ENCODE results near the gene MMRN2. TPM values are rescaled to one million over a fixed set of nuclear protein-coding genes. Genes with fewer than 3 reads are reported as not detected.

The MMRN2 gene
- total RNA-seq, 1 experiment from 2014 or later, result 8.3 TPM

DNA sequence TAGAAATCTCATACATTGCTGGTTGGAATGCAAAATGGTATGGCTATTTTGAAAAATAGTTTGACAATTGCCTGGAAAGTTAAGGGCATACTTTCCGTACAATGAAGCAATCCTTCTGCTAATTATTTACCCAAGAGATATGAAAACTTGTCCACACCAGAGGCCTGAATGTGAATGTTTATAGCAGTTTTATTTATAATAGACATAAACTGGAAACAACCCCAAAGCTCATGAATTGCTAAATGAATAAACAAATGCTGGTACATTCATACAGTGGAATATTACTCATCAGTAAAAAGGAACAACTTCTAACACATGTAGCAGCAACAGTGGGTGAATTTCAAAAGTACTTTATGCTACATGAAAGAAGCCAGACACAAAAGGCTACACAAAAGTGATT lies 42.7 kb downstream of the MMRN2 start:
- RAD21 ChIA-PET (ENCODE audit: low non-redundant PET in 1 of 2, low total read pairs in 2 of 2, uncharacterized antibody in 2 of 2, unreplicated experiment in 2 of 2), result no interaction called here
- ATAC-seq, result no peak
- H3K9ac ChIP-seq (ENCODE audit: low read length), result no peak overlapping the region
- TF ChIP-seq EZH2phosphoT487 (IDR thresholded peaks at IDR 0.05; ENCODE audit: borderline replicate concordance) (no peak), ELF1 (IDR thresholded peaks at IDR 0.05; ENCODE audit: borderline replicate concordance, low read depth) (no peak), FOSL1 (IDR thresholded peaks at IDR 0.05; ENCODE audit: low read depth) (no peak), EZH2 (IDR thresholded peaks at IDR 0.05) (no peak), POLR2A (IDR thresholded peaks at IDR 0.05; ENCODE audit: borderline replicate concordance, extremely low read depth, insufficient read depth, insufficient read length) (no peak), JUND (IDR thresholded peaks at IDR 0.05) (no peak)
- TF ChIP-seq, protein P1, sequence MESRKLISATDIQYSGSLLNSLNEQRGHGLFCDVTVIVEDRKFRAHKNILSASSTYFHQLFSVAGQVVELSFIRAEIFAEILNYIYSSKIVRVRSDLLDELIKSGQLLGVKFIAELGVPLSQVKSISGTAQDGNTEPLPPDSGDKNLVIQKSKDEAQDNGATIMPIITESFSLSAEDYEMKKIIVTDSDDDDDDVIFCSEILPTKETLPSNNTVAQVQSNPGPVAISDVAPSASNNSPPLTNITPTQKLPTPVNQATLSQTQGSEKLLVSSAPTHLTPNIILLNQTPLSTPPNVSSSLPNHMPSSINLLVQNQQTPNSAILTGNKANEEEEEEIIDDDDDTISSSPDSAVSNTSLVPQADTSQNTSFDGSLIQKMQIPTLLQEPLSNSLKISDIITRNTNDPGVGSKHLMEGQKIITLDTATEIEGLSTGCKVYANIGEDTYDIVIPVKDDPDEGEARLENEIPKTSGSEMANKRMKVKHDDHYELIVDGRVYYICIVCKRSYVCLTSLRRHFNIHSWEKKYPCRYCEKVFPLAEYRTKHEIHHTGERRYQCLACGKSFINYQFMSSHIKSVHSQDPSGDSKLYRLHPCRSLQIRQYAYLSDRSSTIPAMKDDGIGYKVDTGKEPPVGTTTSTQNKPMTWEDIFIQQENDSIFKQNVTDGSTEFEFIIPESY (IDR thresholded peaks at IDR 0.05; ENCODE audit: extremely low read depth, insufficient replicate concordance, low read length), result no peak
- H3K27ac ChIP-seq (ENCODE audit: low read depth, low read length), result no peak overlapping the region
- H3K4me3 ChIP-seq (replicated peaks in 1 of 2; ENCODE audit: low read depth in 1 of 2, low read length in 2 of 2), result no peak overlapping the region
- POLR2A ChIA-PET, result no interaction called here
- peaks cover 10 to 18% of the 10 kb centered on the region in 2 experiments; a peak in 3 of 4 replicates for H3K36me3 ChIP-seq (ENCODE audit: control insufficient read depth in 1 of 2, insufficient read depth in 2 of 2, low read length in 2 of 2)
- H3K4me2 ChIP-seq (ENCODE audit: low read length), result no peak overlapping the region
- DNase-seq (ENCODE audit: low read depth, low spot score), result no peak
- no peaks in the 10 kb centered on the region for H3K9me2 ChIP-seq (ENCODE audit: insufficient read depth)
- H2AFZ ChIP-seq (ENCODE audit: low read depth, low read length, poor library complexity, severe bottlenecking), result no peak overlapping the region
- CTCF ChIA-PET, result no interaction called here
- H3K4me1 ChIP-seq (ENCODE audit: control insufficient read depth in 1 of 2, insufficient read depth in 2 of 2, low read length in 2 of 2), result peaks cover 0 to 7% of the 10 kb centered on the region in 2 experiments; a peak in 1 of 4 replicates
- H4K20me1 ChIP-seq (ENCODE audit: insufficient read depth), result no peaks in the 10 kb centered on the region
- intact Hi-C loops (cut with micrococcal nuclease), result no loop called here
- H3K27me3 ChIP-seq (ENCODE audit: insufficient read depth, low read length), result no peaks in the 10 kb centered on the region
- H3K9me3 ChIP-seq (ENCODE audit: control insufficient read depth in 1 of 2, insufficient read depth in 1 of 2, low read depth in 1 of 2, low read length in 2 of 2), result no peaks in the 10 kb centered on the region
- no TSS peak for BruUV-seq (replicated peaks)
- H3K79me2 ChIP-seq (ENCODE audit: insufficient read depth, low read length), result no peaks in the 10 kb centered on the region

DNA sequence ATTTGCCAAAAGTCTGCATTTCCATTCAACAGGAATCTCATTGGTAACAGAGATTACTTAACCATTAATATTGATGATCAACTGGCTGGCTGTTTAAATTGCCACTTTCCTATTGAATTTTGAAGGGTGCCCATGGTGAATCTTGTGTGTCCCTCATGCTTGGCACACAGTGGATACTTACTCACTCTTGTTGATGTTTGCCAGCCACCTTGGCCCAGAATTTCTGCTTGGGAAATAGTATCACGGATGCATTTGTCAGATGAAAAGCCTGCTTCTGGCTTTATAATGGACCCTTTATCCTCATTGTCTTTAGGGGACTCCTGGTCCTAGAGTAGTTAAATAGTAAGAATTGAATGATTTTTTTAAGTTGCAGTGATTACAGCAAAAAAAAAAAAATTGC lies 52.0 kb downstream of the MMRN2 start:
- Histone ChIP-seq H2AFZ (ENCODE audit: low read depth, low read length, poor library complexity, severe bottlenecking) (no peak overlapping the region), H3K27ac (ENCODE audit: low read depth, low read length) (no peak overlapping the region), H3K36me3 (ENCODE audit: control insufficient read depth in 1 of 2, insufficient read depth in 2 of 2, low read length in 2 of 2) (peaks cover 7 to 24% of the 10 kb centered on the region in 2 experiments), H3K9me2 (ENCODE audit: insufficient read depth) (no peaks in the 10 kb centered on the region), H4K20me1 (ENCODE audit: insufficient read depth) (no peaks in the 10 kb centered on the region), H3K4me1 (ENCODE audit: control insufficient read depth in 1 of 2, insufficient read depth in 2 of 2, low read length in 2 of 2) (no peaks in the 10 kb centered on the region), H3K4me3 (replicated peaks in 1 of 2; ENCODE audit: low read depth in 1 of 2, low read length in 2 of 2) (no peak overlapping the region), H3K9ac (ENCODE audit: low read length) (no peak overlapping the region), H3K9me3 (ENCODE audit: control insufficient read depth in 1 of 2, insufficient read depth in 1 of 2, low read depth in 1 of 2, low read length in 2 of 2) (no peaks in the 10 kb centered on the region), H3K79me2 (ENCODE audit: insufficient read depth, low read length) (no peaks in the 10 kb centered on the region), H3K4me2 (ENCODE audit: low read length) (no peak overlapping the region), H3K27me3 (ENCODE audit: insufficient read depth, low read length) (no peaks in the 10 kb centered on the region)
- ChIA-PET POLR2A (no interaction called here), RAD21 (ENCODE audit: low non-redundant PET in 1 of 2, low total read pairs in 2 of 2, uncharacterized antibody in 2 of 2, unreplicated experiment in 2 of 2) (no interaction called here), CTCF (no interaction called here)
- no peak for DNase-seq (ENCODE audit: low read depth, low spot score)
- no peak for ATAC-seq
- intact Hi-C loops (cut with micrococcal nuclease), result no loop called here
- no TSS peak for BruUV-seq (replicated peaks)
- TF ChIP-seq, protein P2, sequence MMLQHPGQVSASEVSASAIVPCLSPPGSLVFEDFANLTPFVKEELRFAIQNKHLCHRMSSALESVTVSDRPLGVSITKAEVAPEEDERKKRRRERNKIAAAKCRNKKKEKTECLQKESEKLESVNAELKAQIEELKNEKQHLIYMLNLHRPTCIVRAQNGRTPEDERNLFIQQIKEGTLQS (IDR thresholded peaks at IDR 0.05), result no peak
- no peak for TF ChIP-seq TCF7L2 (IDR thresholded peaks at IDR 0.05; ENCODE audit: borderline replicate concordance, extremely low read depth, insufficient read depth, insufficient read length)
- no peak for TF ChIP-seq JUND (IDR thresholded peaks at IDR 0.05)
- TF ChIP-seq CEBPB (IDR thresholded peaks at IDR 0.05; ENCODE audit: low read depth), result no peak
- no peak for TF ChIP-seq RAD21 (IDR thresholded peaks at IDR 0.05; ENCODE audit: low read depth)
- no peak for TF ChIP-seq EGR1 (IDR thresholded peaks at IDR 0.05; ENCODE audit: low read depth)
- TF ChIP-seq, protein P3, sequence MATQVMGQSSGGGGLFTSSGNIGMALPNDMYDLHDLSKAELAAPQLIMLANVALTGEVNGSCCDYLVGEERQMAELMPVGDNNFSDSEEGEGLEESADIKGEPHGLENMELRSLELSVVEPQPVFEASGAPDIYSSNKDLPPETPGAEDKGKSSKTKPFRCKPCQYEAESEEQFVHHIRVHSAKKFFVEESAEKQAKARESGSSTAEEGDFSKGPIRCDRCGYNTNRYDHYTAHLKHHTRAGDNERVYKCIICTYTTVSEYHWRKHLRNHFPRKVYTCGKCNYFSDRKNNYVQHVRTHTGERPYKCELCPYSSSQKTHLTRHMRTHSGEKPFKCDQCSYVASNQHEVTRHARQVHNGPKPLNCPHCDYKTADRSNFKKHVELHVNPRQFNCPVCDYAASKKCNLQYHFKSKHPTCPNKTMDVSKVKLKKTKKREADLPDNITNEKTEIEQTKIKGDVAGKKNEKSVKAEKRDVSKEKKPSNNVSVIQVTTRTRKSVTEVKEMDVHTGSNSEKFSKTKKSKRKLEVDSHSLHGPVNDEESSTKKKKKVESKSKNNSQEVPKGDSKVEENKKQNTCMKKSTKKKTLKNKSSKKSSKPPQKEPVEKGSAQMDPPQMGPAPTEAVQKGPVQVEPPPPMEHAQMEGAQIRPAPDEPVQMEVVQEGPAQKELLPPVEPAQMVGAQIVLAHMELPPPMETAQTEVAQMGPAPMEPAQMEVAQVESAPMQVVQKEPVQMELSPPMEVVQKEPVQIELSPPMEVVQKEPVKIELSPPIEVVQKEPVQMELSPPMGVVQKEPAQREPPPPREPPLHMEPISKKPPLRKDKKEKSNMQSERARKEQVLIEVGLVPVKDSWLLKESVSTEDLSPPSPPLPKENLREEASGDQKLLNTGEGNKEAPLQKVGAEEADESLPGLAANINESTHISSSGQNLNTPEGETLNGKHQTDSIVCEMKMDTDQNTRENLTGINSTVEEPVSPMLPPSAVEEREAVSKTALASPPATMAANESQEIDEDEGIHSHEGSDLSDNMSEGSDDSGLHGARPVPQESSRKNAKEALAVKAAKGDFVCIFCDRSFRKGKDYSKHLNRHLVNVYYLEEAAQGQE (IDR thresholded peaks at IDR 0.05; ENCODE audit: low read depth), result no peak
- no peak for TF ChIP-seq ELF1 (IDR thresholded peaks at IDR 0.05; ENCODE audit: borderline replicate concordance, low read depth)
- TF ChIP-seq SP1 (IDR thresholded peaks at IDR 0.05; ENCODE audit: low read depth), result no peak
- no peak for TF ChIP-seq SRF (IDR thresholded peaks at IDR 0.05; ENCODE audit: low read depth)
- TF ChIP-seq ZFX (IDR thresholded peaks at IDR 0.05), result no peak
